Right renal pelvis (tissue), 4 donors: ENCODE data around the gene ABI3. TPM values are rescaled to one million over a fixed set of nuclear protein-coding genes. Genes with fewer than 3 reads are reported as not detected.

Experiments
- DNase-seq, 4 donors: peaks; one replicate each; pipeline ENCODE4 v3.0.0-alpha.2; 2013; ENCODE audit warnings: low read depth in 4 of 4, low spot score in 3 of 4, missing footprints in 1 of 4
- polyA plus RNA-seq, 4 donors: library from polyadenylated mRNA; unstranded; fragments of 120-200 nt; gene quantifications; one replicate each; pipeline ENCODE4 v1.2.1, GENCODE V29; 2013; ENCODE audit not compliant: insufficient read length in 4 of 4

The ABI3 gene
- polyA plus RNA-seq, 4 donors, result 5.1 to 6.5 (median 6.5) TPM

DNA sequence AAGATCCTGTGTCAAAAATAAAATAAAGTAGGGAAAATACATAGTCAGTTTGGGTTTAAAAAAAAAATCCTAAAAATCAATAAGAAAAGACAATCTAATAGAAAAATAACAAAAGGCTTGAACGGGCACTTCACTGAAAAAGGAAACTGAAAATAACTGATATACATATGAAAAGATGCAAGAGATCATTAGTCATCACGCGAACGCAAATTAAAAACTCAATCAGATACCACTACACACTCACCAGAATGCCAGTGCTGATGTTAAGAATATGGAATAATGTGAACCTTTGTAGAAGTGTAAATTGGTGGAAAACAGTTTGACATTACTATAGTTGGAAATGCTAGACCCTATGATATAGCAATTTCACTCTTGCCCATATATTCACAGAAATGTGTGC, 14.8 kb upstream of the ABI3 start:
- no peak for DNase-seq

- DNase-seq, result no peak
Measured at GRCh38 chr17:49196520-49196919, 14.0 kb upstream of the ABI3 start.

DNA sequence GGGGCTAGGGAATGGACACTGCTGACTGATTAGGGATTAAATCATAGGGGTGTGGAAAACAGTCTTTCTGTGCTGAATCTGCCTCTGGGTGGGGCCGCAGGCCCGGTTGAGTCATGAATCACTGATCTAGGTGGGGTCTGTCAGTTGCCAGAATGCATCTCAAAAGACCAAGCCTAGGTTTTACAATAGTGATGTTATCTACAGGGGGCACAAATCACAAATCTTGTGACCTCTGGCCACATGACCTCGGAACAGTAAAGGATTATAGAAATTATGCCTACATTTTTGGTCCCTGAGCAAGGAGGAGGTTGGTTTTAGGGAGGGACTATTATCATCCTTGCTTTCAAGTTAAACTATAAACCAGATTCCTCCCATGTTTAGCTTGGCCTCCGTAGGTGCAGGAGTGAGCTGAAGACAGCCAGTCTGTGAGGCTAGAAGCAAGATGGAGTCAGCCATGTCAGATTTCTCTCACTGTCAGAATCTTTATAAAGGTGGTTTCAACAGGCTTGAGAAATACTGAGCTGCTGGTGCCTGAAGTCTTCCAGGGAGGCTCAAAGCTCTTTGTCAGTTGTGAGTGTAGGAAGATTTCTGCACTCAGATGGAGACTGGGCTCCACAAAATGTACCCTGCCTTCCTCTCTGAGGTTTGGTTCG, 13.0 kb upstream of the ABI3 start:
- DNase-seq, result no peak

DNA sequence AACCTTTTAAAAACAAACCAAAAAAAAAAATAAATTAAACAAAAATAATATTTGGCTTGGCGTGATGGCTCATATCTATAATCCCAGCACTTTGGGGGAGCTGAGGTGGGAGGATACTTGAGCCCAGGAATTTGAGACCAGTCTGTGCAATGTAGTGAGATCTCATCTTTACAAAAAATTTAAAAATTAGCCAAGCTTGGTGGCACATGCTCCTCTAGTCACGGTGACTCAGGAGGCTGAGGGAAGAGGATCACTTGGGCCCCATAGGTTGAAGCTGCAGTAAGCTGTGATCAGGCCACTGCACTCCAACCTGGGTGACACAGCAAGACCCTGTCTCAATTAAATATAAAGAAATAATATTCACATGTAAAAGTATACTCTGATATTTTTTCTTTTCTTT, 12.3 kb upstream of the ABI3 start:
- no peak for DNase-seq

GRCh38 chr17:49200423-49201083, 10.0 kb upstream of the ABI3 start:
- DNase-seq, result no peak

DNA sequence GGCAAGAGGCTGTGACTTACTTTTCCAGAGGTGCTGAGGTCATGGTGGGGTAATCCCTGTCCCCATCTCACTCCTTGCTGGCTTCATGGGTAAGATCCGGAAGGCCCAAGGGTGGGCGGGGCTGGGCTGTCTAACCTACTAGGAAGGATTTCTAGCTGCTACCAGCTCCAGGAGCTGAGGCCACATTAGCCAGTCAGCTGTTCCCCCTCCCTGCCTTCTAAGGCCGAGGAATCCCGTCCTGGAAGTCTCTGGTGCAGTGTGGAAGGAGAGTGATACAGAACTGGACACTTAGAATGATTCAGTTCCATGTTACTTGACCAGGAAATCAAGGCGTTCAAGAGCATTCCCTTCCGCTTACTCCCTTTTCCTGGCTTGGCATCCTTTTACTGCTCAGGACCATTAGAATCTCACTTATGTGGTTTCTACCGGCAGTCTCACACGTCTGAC, 9.0 kb upstream of the ABI3 start:
- DNase-seq, result no peak

DNA sequence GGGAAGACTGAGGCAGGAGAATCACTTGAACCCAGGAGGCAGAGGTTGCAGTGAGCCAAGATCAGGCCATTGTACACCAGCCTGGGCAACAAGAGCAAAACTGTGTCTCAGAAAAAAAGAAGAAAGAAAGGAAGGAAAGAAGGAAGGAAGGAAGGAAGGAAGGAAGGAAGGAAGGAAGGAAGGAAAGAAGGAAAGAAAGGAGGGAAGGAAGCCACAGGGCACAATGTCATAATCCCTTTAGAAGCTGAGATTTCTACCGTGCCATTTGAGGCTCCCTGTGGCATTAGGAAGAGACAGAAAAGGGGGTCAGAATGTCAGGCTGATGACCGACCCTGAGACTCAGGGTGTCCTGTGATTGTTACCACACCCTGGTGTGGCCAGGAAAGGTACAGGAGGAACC, 6.7 kb upstream of the ABI3 start:
- DNase-seq, result no peak

- DNase-seq, result no peak
Measured at GRCh38 chr17:49204516-49204915, 6.0 kb upstream of the ABI3 start.

DNA sequence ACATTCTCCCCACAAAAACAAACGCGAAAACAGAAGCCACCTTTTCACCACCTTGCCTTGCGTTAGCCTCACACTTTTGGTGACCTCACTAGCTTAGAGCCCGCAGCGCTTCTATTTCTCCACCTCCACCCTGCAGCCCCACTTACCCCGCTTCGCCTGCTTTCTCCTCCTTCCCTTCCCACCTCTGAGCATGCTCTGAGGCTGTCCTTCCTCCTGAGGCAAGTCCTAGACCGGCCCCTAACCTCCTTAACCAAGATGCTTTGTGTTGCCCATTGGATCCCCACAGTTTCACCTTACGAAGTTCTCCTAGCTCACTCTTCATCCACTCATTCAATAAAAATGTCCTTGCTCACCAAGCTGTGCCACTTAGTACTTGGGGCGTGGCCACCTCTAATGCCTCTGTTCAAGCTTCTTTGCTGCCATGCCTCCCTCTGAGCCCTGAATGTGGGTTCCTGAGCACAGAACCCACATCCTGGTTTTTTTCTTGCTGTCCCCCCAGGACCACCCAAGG, 1.4 kb upstream of the ABI3 start:
- DNase-seq, result no peak

DNA sequence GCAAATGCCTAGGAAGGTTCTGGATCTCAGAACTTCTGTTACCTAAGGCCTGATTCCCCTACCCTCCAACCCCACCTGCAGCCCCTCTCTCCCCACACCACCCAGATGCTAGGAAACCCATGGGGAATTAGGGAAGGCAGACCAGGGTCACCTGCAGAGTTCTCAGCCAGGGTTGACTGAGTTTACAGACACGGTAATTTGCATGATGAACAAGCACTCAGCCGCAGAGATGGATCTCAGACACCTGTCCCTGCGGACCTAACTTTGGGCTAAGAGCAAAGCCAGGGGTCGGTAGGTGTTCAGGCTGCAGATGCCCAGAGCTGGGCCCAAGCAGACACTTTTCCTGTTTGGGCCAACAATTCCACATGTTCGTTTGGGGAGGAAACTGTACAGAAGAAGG, 2.9 kb downstream of the ABI3 start:
- DNase-seq, result no peak

- DNase-seq, result no peak
Measured at GRCh38 chr17:49213847-49214246, 3.3 kb downstream of the ABI3 start.

GRCh38 chr17:49214676-49215360, 4.3 kb downstream of the ABI3 start:
- no peak for DNase-seq

- no peak for DNase-seq
Measured at GRCh38 chr17:49216482-49216881, 6.0 kb downstream of the ABI3 start.

DNA sequence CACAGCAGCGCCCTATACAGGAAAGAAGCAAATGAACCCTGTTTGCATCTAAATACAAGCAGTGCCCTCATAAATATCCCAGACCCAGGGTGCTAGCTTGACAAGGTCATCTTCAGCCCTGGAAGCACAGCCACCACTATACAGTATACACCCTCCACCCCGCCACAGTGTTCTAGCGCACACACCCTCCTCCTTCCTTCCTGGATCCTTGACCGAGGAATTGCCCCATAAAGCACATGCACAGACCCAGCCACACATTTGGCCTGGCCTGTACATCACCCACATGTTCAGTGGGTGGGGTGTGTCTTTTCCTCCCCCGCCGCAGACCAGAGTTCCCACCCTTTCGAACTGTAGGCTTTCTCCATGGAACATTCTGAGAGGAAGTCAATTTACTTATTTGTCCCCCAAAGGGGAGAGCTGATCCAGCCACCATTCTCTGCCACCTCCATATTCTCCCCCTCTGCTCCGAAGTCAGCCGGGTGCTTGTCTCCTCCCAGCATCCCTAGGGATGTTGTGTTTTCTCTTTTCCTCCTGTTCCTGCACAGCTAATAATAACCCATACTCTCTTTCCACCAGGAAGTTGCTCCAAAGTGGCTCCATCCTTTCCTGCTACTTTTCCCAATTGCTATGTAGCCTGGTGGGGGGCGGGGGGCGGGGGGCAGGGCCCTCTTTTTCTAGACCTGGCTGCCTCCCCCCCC, 6.6 kb downstream of the ABI3 start:
- DNase-seq, result no peak

DNA sequence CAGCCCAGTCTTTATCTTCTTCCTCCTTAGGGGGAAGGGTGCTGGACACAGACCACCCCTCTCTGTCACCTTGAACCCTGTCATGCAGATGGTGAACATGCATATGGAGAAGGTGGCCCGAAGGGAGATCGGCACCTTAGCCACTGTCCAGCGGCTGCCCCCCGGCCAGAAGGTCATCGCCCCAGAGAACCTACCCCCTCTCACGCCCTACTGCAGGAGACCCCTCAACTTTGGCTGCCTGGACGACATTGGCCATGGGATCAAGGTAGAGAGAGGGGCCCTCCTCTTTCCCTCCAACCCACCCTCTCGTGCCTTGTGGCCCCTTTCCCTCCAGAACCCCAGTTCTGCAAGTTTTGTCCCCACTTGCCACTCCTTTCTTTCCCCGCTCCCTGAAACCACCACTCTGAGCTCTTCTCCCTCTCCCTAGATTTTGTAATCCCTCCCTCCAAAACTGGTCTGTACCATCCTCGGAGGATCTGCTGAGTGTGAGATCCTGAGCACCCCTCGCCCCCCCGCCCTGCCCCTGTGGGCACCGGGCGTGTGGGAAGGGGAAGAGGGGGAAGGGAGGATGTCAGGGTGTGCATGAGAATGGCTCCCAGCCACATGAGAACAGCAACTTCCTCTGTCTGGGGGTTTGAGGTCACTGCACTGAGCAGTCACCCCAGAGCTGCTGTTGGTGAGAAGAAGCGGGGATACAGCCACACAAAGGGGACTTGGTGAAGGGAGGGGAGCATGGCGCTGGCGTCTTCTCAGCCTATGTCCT, 7.3 kb downstream of the ABI3 start:
- DNase-seq, result no peak

DNA sequence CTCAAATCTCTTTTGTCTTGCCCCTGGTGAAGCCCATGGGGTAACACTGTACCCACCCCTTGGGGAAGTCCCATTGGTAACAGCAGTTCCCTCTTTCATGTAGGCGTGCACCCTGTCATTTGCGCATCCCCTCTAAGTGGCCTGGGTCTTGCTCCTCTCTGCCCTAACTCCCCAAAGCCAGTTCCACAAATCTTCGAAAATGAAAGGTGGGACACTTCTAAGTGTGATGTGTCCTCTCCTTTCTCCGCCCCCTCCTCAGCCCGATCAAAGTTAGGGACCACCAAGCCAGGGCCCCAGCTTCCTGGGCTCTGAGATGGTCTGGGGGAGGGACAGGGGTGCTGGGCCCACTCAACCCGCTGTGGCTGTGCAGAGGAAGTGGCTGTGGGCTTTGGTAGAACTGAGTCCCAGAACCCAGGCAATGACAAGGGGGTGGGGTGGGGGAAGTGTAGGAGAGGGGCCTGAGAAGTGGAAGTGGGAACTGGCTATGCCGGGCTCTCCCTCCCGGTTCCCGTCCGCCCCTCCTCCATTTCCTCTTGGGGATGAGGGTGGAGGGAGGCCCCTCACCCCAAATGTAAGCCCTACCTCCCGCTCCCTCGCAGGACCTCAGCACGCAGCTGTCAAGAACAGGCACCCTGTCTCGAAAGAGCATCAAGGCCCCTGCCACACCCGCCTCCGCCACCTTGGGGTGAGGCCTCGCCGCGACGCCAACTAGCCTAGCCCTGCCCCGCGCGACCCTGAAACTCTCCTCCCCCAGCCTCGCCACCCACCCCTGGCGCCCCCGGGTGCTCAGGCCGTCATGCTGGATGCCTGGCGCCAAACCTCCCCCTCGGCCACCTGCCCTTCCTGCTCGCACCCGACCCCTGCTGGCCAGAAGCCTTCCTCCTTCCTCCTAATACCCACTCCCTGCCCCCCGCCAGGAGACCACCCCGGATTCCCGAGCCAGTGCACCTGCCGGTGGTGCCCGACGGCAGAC, 8.7 kb downstream of the ABI3 start:
- DNase-seq, result no peak

DNA sequence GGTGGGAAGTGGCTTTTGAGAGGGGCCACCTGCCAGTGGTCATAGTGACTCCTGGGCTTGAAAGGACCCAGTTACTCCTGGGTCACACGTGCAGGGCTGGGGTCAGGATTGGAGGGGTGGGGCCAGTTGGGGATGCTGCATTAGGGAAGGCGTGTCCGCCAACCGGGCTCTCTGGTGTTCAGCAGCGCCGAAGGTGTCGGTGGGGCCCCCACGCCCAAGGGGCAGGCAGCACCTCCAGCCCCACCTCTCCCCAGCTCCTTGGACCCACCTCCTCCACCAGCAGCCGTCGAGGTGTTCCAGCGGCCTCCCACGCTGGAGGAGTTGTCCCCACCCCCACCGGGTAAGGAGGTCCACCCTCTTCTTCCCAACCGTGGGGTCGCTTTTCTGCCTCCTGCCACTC, 9.5 kb downstream of the ABI3 start:
- no peak for DNase-seq

DNA sequence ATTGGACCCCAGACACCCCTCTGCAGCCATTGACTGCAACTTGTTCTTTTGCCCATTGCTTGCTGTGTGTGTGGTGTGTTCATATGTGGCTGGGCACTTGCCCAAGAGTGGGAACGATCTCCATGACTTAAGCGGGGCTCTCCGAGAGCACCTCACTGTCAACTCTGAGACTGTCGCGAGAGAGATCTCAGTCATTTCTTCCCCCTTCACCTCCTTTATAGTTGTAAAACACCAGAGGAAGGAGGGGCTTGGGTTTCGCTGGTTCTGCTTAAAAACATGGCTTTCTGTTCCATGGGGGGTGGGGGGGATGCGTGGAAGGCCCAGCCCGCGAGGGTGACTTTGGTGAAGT, 12.6 kb downstream of the ABI3 start:
- DNase-seq, result no peak

- no peak for DNase-seq
Measured at GRCh38 chr17:49223517-49224197, 13.2 kb downstream of the ABI3 start.
